K562 (cell line): ENCODE data around the gene SLC43A1.
A peak's percentile ranks its signal among the peaks of the same experiment; 100 is the strongest.

Experiments
- CEBPB ChIP-seq: fragments of 450-650 bp; IDR thresholded peaks from 2 replicates; pipeline ENCODE4 v1.6.1; 2016; ENCODE audit warnings: missing genetic modification characterization, missing compliant biosample characterization
- CHD7 ChIP-seq: fragments of 200-600 bp; sonication (generic); IDR thresholded peaks from one replicate; pipeline ENCODE4 v1.6.1; 2012; ENCODE audit warnings: mild to moderate bottlenecking, low read depth, low read length, inconsistent platforms
- CTCF ChIP-seq, 3 experiments: IDR thresholded peaks in 2 of 3; conservative IDR thresholded peaks in 1 of 3; 2 replicates each; pipeline ENCODE4 v1.5.1; 2011 to 2012; ENCODE audit warnings: low read length in 3 of 3, mild to moderate bottlenecking in 3 of 3, control low read depth in 2 of 3, improper control_type of control experiment in 1 of 3, inconsistent platforms in 1 of 3, low read depth in 1 of 3, mixed read lengths in 1 of 3, moderate library complexity in 1 of 3; ENCODE audit not compliant: insufficient read depth in 2 of 3
- GABPA ChIP-seq: fragments of 200-800 bp; sonication (Bioruptor generic); conservative IDR thresholded peaks from 2 replicates; pipeline ENCODE4 v1.6.1; 2016; ENCODE audit warnings: low read depth, missing genetic modification characterization, missing compliant biosample characterization
- HNRNPH1 ChIP-seq: fragments of 200-400 bp; formaldehyde crosslinking; optimal IDR thresholded peaks from 2 replicates; pipeline ENCODE3; 2017; ENCODE audit warnings: low read depth, mild to moderate bottlenecking, low read length, moderate library complexity
- KAT7 ChIP-seq: sonication (generic); formaldehyde crosslinking; IDR thresholded peaks from 2 replicates; pipeline ENCODE4 v1.8.0; 2022; ENCODE audit warnings: missing genetic modification reagents, mild to moderate bottlenecking, borderline replicate concordance
- NBN ChIP-seq: fragments of 450-650 bp; IDR thresholded peaks from 2 replicates; pipeline ENCODE4 v1.6.1; 2016; ENCODE audit warnings: low read depth, mild to moderate bottlenecking
- PRMT5 ChIP-seq: sonication (generic); formaldehyde crosslinking; IDR thresholded peaks from 2 replicates; pipeline ENCODE4 v1.5.0; 2020; ENCODE audit warnings: missing genetic modification reagents
- TEAD2 ChIP-seq: fragments of 450-650 bp; IDR thresholded peaks from 2 replicates; pipeline ENCODE4 v1.6.1; 2016; ENCODE audit warnings: missing genetic modification characterization, control low read depth, missing compliant biosample characterization
- USF2 ChIP-seq: sonication (generic); formaldehyde crosslinking; IDR thresholded peaks from 2 replicates; pipeline ENCODE4 v1.5.0; 2020; ENCODE audit warnings: missing genetic modification reagents
- ZC3H8 ChIP-seq: fragments of 450-650 bp; IDR thresholded peaks from 2 replicates; pipeline ENCODE4 v1.6.1; 2017
- ZNF384 ChIP-seq: IDR thresholded peaks from 2 replicates; pipeline ENCODE4 v1.6.1; 2012; ENCODE audit warnings: low read depth, low read length, improper control_type of control experiment

- TF ChIP-seq HNRNPH1 = no peak
- TF ChIP-seq TEAD2 (tag) = no peak
- TF ChIP-seq ZNF384 = no peak
- no peak for TF ChIP-seq CEBPB
- no peak for TF ChIP-seq GABPA
- TF ChIP-seq CHD7 = no peak
- TF ChIP-seq NBN = no peak
- TF ChIP-seq USF2 (CRISPR knock-in tag) = no peak
- TF ChIP-seq ZC3H8 = no peak
- TF ChIP-seq KAT7 = no peak
- TF ChIP-seq CTCF (IDR thresholded peaks at IDR 0.05 in 2 of 3, conservative IDR thresholded peaks at IDR 0.05 in 1 of 3; ENCODE audit: insufficient read depth in 2 of 3, low read depth in 1 of 3, low read length in 3 of 3) = peak; percentile 95 to 98 (median 96)
- no peak for TF ChIP-seq PRMT5 (CRISPR knock-in tag)
Observed at GRCh38 chr11:57456960-57457642, 58.4 kb downstream of the SLC43A1 start.
